GM18907 (cell line): Measurements from ENCODE around the gene EVC.
A peak's percentile ranks its signal among the peaks of the same experiment; 100 is the strongest.

Experiments used
- ATAC-seq: cut with Tn5 transposase; IDR thresholded peaks from one replicate; pipeline ENCODE4 v1.9.1; 2021; ENCODE audit warnings: mild to moderate bottlenecking, moderate library complexity; ENCODE audit not compliant: unreplicated experiment

Gene EVC

GRCh38 chr4:5710961-5711478, at the start of gene EVC:
EVC (plus strand) TSS chr4:5711201; CDS start chr4:5711381, 180 bp downstream.
- peak; percentile 51 for ATAC-seq

DNA sequence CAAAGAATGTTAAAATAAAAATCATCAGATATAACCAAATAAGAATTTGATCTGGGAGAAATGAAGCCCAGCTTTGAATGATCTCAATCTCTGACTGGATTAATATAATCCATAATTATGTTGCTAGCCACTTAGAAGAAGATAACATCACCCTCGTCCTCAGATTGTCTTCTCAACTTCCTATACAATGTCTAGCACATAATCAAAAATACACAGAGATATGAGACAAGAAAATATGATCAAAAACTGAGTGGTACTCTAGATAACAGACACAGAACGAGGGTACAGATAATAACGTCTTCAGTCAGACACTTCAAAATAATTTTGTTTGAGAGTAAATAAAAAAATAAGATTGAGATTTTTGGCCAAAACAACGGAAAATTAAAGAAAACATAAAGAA, 49.8 kb upstream of the EVC start:
- ATAC-seq, result no peak

DNA sequence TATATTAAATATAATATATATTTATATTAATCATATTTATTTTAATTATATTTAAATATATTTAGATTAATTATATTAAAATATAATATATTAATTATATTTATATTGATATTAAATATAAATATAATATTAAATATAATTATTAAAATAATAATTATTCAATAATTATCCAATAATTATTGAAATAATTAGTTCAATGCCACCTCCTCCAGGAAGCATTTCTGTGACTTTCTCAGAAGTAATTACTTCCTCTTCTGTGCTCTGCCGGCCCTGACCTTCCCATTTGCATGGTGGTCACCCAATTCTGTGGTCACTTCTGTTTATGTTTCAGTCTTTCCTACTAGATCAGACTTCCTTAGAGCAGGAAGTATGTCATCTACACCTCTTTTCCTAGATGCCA, 48.4 kb upstream of the EVC start:
- ATAC-seq, result no peak

DNA sequence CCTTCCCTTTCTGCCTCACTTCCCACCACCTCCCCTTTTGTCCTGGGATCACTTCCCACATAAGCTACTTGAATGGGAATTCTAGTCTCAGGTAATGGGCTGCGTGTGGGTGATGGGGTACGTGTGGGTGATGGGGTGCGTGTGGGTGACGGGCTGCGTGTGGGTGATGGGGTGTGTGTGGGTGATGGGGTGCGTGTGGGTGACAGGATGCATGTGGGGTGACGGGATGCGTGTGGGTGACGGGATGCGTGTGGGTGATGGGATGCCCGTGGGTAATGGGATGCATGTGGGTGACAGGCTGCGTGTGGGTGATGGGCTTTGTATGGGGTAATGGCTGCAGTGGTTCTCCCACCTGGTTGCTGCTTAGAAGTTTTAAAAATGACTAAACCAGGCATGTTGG, 46.2 kb upstream of the EVC start:
- no peak for ATAC-seq

GRCh38 chr4:5666741-5667140, 44.3 kb upstream of the EVC start:
- ATAC-seq, result no peak

GRCh38 chr4:5676763-5677162, 34.2 kb upstream of the EVC start:
- no peak for ATAC-seq

- ATAC-seq, result no peak
Observed at GRCh38 chr4:5678977-5679376, 32.0 kb upstream of the EVC start.

DNA sequence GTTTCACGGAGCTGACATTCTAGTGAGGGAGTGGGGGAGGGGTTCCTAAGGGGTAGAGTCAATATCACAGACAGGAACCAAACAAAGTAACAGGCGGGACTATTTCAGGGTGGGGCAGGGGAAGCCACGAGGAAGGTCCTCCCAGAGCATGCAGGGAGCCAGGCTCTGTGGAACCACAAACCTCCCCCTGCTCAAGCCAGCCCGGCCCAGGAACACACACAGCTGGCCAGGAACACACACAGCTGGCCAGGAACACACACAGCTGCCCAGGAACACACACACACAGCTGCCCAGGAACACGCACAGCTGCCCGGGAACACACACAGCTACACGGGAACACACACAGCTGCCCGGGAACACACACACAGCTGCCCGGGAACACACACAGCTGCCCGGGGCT, 27.4 kb upstream of the EVC start:
- ATAC-seq, result no peak

DNA sequence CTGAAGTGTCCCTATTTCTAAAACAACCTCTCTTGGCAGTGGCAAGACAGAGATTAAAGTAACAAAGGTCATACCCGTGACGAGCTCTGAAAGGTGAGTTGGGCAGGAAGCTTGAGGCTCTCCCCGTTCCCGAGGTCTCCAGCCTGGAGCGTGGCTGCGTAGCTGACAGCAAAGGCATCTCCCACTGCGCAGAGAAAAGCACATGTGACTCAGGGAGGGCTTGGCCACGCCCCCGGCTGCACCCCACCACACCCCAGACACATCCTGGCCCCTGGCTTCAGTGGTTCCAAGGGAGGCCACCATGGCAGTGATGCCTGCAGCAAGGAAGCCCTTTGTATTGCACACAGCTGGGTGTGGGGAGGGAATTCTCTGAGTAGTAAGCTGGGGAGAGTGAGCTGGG, 25.7 kb upstream of the EVC start:
- ATAC-seq, result no peak

DNA sequence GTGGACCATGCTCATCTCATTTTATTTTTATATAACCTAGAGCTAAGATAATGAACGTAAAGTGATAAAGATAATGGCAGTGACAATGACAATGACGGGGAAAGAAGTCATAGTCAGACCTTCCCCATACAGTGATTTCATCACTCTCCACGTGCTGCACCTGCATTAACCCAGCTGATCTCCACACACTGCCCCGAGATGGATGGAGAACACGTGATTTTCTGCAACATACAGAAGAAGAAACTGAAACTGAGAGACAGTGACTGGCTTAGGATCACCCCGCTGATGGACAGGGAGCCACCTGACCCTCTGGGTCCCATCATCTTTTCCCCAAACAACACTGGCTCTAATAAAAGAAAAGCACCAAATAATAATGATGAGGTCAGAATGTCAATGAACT, 24.7 kb upstream of the EVC start:
- no peak for ATAC-seq

- ATAC-seq, result no peak
Observed at GRCh38 chr4:5689065-5689464, 21.9 kb upstream of the EVC start.

DNA sequence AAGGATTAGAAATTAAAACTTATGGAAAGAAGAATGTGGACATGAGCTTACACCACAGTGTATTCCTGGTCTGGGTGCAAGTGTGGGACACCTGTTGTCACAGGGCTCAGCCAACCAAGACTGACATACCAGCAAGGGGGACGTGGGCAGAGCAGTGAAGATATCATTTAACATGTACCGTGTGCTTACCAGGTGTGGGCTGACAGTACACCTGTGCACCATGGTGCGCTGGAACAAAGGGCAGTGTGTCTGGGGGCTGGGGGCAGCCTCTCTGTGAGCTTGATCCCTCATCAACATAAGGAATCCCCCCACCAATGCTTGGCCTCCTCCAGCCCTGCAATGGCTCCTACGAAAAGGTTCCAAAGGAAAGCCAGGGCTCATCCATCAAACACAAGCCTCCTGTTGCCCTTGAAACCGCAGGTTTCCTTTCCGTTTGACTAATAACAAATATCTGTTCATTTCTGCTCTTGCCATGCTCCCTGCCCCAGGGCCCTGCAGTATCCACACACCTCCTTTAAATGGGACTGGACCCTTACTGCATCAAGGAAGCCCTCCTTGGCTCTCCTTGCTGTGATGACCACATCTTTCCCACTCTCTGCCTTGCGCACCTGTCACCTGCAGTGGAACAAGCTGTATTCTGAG, 19.4 kb upstream of the EVC start:
- ATAC-seq, result no peak

- no peak for ATAC-seq
Observed at GRCh38 chr4:5693871-5694270, 17.1 kb upstream of the EVC start.

DNA sequence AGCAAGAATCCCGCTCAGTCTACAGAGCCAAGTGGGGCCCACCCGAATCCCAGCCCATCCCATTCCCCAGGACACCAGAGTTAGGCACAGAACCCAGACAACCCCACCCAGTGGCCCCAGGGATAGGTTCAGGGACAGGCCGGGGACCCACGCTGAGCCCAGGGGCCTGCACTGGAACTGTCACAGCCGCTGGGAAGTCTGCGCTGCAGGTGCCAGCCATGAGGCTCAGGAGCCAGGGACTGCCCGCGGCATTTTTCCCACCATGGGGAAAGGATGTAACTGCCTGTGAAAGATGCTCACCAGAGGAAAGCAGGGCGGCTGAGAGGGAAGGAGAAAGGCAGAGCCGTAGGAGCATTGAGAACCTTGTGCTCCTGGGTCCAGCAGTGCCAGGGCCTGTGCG, 14.7 kb upstream of the EVC start:
- ATAC-seq, result no peak

DNA sequence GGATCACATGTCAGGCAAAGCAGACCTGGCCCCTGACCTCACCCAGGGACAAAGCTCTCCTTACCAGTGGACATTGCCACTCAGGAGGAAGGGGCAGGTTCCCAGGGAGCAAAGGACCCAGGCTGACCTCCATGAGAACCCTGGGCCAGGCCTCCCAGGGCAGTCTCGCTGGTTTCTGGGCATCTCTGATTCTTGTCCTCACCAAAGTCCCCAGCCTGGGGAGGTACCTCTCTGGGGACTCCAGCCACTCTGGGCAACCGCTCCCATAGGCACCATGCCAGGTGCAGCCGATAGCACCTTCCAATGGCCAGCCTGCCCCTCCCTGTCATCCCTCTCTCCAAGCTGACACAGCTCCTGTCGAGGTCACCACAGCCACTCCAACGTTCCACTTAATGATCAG, 10.5 kb upstream of the EVC start:
- no peak for ATAC-seq

- no peak for ATAC-seq
Observed at GRCh38 chr4:5701971-5702370, 9.0 kb upstream of the EVC start.

- no peak for ATAC-seq
Observed at GRCh38 chr4:5703831-5704230, 7.2 kb upstream of the EVC start.

DNA sequence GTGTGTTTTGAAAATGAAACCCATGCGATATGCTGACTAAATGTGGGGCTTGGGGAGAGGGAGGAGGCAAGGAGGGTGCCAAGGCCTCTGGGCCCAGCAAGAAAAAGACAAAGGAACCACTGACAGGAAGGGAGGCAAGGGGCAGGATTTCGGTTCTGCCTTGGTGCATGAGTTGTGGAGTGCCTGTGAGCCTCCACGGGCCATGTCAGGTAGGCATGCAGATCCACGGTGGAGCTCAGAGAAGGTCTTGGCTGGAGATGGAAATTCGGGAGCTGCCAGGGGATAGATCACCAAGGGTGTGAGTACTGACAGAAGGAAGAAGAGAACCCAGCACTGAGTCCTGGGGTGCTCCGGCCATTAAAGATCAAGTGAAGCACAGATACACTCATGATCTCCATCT, 6.7 kb upstream of the EVC start:
- ATAC-seq, result no peak

DNA sequence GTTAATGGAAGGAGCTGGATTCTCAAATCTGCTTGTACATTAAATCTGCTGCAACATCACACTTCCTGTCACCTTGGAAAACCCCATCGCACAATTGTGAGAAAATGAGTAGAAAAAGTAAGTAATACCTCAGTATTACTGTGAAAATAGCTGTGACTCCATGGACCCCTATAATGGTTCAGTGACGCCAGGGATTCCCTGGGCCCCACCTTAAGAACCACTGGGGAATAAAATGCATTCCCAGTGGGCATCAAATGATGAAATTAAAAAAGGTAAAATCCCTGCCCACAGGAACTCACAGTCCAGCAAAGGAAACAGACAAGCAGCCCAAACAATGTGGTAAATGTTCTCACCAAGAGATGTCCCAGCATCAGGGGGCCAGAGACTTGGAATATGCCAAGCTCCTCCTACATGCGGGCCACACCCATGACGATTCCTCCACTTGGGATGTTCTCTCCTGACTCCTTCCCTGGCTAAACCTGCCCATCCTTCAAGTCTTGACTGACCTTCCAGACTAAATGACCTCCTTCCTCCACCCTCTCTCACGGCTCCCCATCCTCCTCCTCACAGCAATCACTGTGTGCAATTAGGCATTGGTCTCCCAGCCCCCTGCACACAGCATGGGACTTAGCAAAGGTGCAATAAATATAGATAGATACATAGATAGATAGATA, 5.2 kb upstream of the EVC start:
- no peak for ATAC-seq

- no peak for ATAC-seq
Observed at GRCh38 chr4:5706486-5707290, 4.3 kb upstream of the EVC start.

- ATAC-seq, result no peak
Observed at GRCh38 chr4:5707366-5707765, 3.6 kb upstream of the EVC start.
